ENCODE results near the gene ABI3BP.

- no peak for TF ChIP-seq CTCF (IDR thresholded peaks at IDR 0.05)
- TF ChIP-seq POLR2A (IDR thresholded peaks at IDR 0.05) = no peak
Observed at GRCh38 chr3:100850701-100851100, 142.5 kb downstream of the ABI3BP start.
